T-helper 17 cell (primary cell): ENCODE data around the gene ETV7. TPM values are rescaled to one million over a fixed set of nuclear protein-coding genes. Genes with fewer than 3 reads are reported as not detected.

Source experiments
- ATAC-seq: fragments of 150-1000 bp; cut with Tn5 transposase; 2 replicates; pipeline ENCODE4 v1.10.0; 2021; ENCODE audit warnings: mild to moderate bottlenecking, moderate library complexity
- DNase-seq, 3 donors: peaks; one replicate each; pipeline versions ENCODE4 v3.0.0 to v3.0.0-alpha.2; 2020 to 2021
- H3K9me3 ChIP-seq: one replicate; pipeline ENCODE4 v1.7.0; 2013; ENCODE audit warnings: low read length, mild to moderate bottlenecking; ENCODE audit not compliant: control insufficient read depth, poor library complexity, severe bottlenecking
- H3K27ac Mint-ChIP-seq: one replicate; pipeline ENCODE4 v1.8.0; 2022; ENCODE audit warnings: mild to moderate bottlenecking, moderate library complexity, mixed read lengths
- H3K27me3 Mint-ChIP-seq: one replicate; pipeline ENCODE4 v1.8.0; 2022; ENCODE audit warnings: mixed read lengths
- H3K36me3 Mint-ChIP-seq: one replicate; pipeline ENCODE4 v1.8.0; 2022; ENCODE audit warnings: low read depth, mixed read lengths
- H3K4me1 Mint-ChIP-seq: one replicate; pipeline ENCODE4 v1.8.0; 2022; ENCODE audit warnings: mild to moderate bottlenecking, mixed read lengths
- H3K4me3 Mint-ChIP-seq: one replicate; pipeline ENCODE4 v1.8.0; 2022; ENCODE audit warnings: mild to moderate bottlenecking, moderate library complexity, mixed read lengths
- total RNA-seq, 4 donors: library from RNA in 2 of 4; stranded (reverse) in 2 of 4; gene quantifications; one replicate each; pipeline ENCODE4 v1.2.3 and lab custom pipeline; 2022 to 2026

The ETV7 gene
- total RNA-seq, result 1 to 10 TPM in 1 of 2 donors, under 1 TPM in 1; 0.37 to 2.6 TPM
- 0.58 to 1.6 reads per million in 2 donors for total RNA-seq (lab: John Stamatoyannopoulos, UW)

- H3K4me1 Mint-ChIP-seq, result peaks cover 22% of the 10 kb centered on the region
- peaks cover 4% of the 10 kb centered on the region for H3K36me3 Mint-ChIP-seq
- H3K4me3 Mint-ChIP-seq, result peak within 1 kb of the TSS; percentile 100
- peak within 1 kb of the TSS; percentile 86 for H3K27ac Mint-ChIP-seq
- ATAC-seq, result peak; percentile 76
- no peaks in the 10 kb centered on the region for H3K9me3 ChIP-seq
- H3K27me3 Mint-ChIP-seq, result peaks cover 30% of the 10 kb centered on the region
- DNase-seq, result peak in 1 of 3 donors; percentile 14
Measured at GRCh38 chr6:36387440-36388303, at the start of gene ETV7. Gene ETV7, minus strand, starts transcription at chr6:36387669. Its CDS starts 128 bp downstream, at chr6:36387541.

DNA sequence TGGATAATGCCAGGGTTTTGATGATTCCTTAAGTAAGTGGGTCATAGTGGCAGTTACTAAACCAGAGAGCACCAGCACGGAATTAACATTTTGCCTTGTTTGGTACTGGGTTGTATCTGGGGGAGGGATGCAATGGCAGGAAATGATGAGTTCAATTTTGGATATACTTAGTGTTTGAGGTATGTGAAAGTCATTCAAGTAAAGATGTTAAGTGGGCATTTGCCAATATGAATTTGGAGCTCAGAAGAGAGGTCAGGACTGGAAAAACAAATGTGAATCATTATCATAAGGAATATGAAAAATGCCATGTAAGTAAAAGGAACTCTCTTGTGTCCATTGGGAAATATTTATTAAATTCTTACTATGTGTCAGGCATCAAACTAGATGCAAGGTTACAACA is 49.0 kb upstream of the ETV7 start:
- no peaks in the 10 kb centered on the region for H3K9me3 ChIP-seq
- H3K4me3 Mint-ChIP-seq, result no peak overlapping the region
- H3K27me3 Mint-ChIP-seq, result no peaks in the 10 kb centered on the region
- peak overlapping the region; percentile 51 for H3K27ac Mint-ChIP-seq
- no peaks in the 10 kb centered on the region for H3K36me3 Mint-ChIP-seq
- ATAC-seq, result no peak
- H3K4me1 Mint-ChIP-seq, result peaks cover 6% of the 10 kb centered on the region
- no peak for DNase-seq

DNA sequence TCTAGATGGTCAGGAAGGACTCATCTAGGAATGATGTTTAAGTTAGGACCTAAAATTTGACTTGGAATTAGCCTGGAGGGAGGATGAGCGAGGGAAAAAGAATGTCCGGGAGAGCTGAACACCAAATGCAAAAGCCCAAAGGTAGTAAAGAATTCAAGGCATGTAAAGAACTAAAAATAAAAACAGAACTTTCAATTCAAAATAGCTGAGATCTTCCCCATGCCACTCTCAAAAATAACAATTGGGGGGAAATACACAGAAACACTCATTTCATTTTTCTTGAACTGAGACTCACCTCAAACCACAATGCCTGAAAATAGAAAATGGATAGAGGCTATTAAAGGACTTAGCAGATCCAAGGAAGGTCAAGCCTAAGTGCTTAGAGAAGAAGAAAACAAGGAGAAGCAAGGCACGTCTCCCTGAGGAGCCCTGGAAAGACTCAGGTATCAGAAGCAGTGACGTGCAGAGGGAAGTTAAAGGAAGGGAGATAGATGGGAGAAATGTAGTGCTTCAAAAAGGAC is 44.7 kb upstream of the ETV7 start:
- H3K36me3 Mint-ChIP-seq, result no peaks in the 10 kb centered on the region
- ATAC-seq, result no peak
- no peak overlapping the region for H3K27ac Mint-ChIP-seq
- peaks cover 3% of the 10 kb centered on the region for H3K4me1 Mint-ChIP-seq
- no peaks in the 10 kb centered on the region for H3K9me3 ChIP-seq
- H3K4me3 Mint-ChIP-seq, result no peak overlapping the region
- H3K27me3 Mint-ChIP-seq, result no peaks in the 10 kb centered on the region
- no peak for DNase-seq

DNA sequence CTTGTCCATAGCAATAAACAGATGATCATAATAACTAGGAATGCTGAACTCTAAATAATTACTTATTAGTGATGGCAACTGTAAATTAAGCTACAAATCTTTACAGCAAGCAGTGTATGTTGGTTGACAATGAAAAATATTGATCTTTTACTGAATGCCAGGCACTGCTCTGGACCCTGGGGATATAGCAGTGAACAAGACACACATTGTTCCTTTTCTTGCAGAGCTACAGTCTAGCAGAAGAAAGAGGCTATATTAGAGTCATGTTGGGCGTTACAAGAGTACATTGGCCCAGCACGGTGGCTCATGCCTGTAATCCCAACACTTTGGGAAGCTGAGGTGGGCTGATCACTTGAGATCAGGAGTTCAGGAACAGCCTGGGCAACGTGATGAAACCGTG is 43.7 kb upstream of the ETV7 start:
- H3K4me3 Mint-ChIP-seq, result no peak overlapping the region
- no peak overlapping the region for H3K27ac Mint-ChIP-seq
- DNase-seq (no peak), ATAC-seq (no peak)
- H3K36me3 Mint-ChIP-seq, result no peaks in the 10 kb centered on the region
- H3K4me1 Mint-ChIP-seq, result peaks cover 3% of the 10 kb centered on the region
- H3K27me3 Mint-ChIP-seq, result no peaks in the 10 kb centered on the region
- no peaks in the 10 kb centered on the region for H3K9me3 ChIP-seq

DNA sequence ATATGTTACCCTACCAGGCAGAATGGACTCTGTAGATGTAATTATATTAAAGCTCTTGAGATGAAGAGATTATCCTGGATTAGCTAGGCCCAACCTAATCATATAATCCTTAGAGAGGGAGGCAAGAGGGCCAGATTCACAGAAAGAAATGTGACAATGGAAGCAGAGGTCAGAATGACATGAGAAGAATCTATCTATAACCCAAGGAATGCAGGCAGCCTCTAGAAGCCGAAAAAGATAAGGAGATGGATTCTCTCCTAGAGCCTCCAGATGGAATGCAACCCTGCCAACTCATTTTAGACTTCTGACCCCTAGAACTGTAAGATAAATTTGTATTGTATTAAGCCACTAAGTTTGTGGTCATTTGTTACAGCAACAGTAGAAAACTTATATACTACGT is 42.9 kb upstream of the ETV7 start:
- DNase-seq (no peak), ATAC-seq (no peak)
- H3K27ac Mint-ChIP-seq, result no peak overlapping the region
- H3K27me3 Mint-ChIP-seq, result no peaks in the 10 kb centered on the region
- H3K4me1 Mint-ChIP-seq, result no peaks in the 10 kb centered on the region
- H3K4me3 Mint-ChIP-seq, result no peak overlapping the region
- no peaks in the 10 kb centered on the region for H3K36me3 Mint-ChIP-seq
- H3K9me3 ChIP-seq, result no peaks in the 10 kb centered on the region

GRCh38 chr6:36428911-36429310 is 41.4 kb upstream of the ETV7 start:
- Mint-ChIP-seq H3K4me1 (peaks cover under 1% of the 10 kb centered on the region), H3K36me3 (no peaks in the 10 kb centered on the region), H3K4me3 (no peak overlapping the region), H3K27ac (no peak overlapping the region), H3K27me3 (no peaks in the 10 kb centered on the region)
- no peak for ATAC-seq
- no peak for DNase-seq
- no peaks in the 10 kb centered on the region for H3K9me3 ChIP-seq

GRCh38 chr6:36426622-36427021 is 39.2 kb upstream of the ETV7 start:
- Mint-ChIP-seq H3K4me3 (no peak overlapping the region), H3K27me3 (no peaks in the 10 kb centered on the region), H3K27ac (no peak overlapping the region), H3K4me1 (peaks cover 15% of the 10 kb centered on the region), H3K36me3 (no peaks in the 10 kb centered on the region)
- DNase-seq (no peak), ATAC-seq (no peak)
- H3K9me3 ChIP-seq, result no peaks in the 10 kb centered on the region

GRCh38 chr6:36423101-36423824 is 35.8 kb upstream of the ETV7 start:
- no peaks in the 10 kb centered on the region for H3K9me3 ChIP-seq
- Mint-ChIP-seq H3K36me3 (no peaks in the 10 kb centered on the region), H3K27ac (peak overlapping the region; percentile 95), H3K4me3 (peak overlapping the region; percentile 91), H3K4me1 (peaks cover 15% of the 10 kb centered on the region), H3K27me3 (no peaks in the 10 kb centered on the region)
- ATAC-seq, result peak; percentile 98
- peak; percentile 97 to 98 (median 97) for DNase-seq

DNA sequence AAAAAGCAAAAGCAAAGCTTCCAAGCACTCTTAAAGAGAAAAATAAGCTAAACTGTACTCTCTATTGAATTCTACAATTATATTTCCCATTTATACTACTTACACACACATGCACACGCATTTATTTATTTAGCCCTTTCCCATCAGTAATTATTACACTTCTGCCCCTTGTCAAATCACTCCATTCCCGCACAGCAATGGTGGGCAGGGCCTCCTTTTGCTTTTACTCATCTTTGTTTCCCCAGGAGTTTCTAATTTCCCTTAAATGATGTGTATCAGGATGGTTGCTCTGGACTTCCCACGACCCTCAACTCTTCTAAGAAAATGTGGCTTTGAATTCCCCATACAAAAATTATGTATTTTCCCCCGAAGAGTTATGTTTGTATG is 35.2 kb upstream of the ETV7 start:
- no peaks in the 10 kb centered on the region for H3K27me3 Mint-ChIP-seq
- H3K4me1 Mint-ChIP-seq, result peaks cover 15% of the 10 kb centered on the region
- H3K9me3 ChIP-seq, result no peaks in the 10 kb centered on the region
- peak overlapping the region; percentile 91 for H3K4me3 Mint-ChIP-seq
- peak overlapping the region; percentile 95 for H3K27ac Mint-ChIP-seq
- DNase-seq (no peak), ATAC-seq (no peak)
- no peaks in the 10 kb centered on the region for H3K36me3 Mint-ChIP-seq

DNA sequence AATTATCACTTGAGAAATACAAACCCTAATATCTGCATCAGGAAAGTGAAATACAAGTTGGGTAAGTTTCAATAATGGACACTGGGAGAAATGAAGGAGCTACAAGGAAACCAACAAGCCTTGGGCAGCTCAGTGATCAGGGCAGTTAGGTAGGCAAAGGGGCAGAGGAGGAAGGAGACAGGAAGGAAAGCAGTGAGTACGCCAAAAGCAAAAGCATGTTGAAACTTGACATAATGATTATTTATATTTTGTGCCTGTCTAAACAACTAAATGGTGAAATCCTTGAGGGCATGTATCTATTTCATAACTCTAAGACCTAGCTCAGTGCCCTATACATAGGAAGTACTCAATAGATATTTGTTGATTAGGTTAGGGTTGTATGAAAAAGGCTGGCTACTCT is 31.8 kb upstream of the ETV7 start:
- H3K36me3 Mint-ChIP-seq, result peaks cover 2% of the 10 kb centered on the region
- H3K4me3 Mint-ChIP-seq, result no peak overlapping the region
- peaks cover 18% of the 10 kb centered on the region for H3K4me1 Mint-ChIP-seq
- peak overlapping the region; percentile 14 for H3K27ac Mint-ChIP-seq
- DNase-seq (no peak), ATAC-seq (no peak)
- peaks cover 6% of the 10 kb centered on the region for H3K27me3 Mint-ChIP-seq
- no peaks in the 10 kb centered on the region for H3K9me3 ChIP-seq

DNA sequence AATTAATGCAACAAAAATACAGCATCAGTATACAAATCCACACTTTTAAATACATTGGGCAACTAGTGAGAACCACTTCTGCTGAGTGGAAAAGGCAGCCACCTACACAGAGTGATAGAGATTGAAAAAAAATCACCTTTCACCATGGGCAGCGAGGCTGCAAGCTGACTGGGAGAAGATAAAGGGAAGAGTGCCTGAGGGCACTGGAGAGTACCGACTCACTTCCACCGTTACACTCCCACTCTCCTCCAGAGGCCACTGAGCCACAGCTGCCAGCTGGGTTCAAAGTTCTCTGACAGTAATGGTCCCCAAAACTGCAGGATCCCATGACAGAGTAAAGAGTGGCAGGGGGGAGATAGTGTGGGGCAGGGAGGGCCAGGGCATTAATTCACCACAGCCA is 31.1 kb upstream of the ETV7 start:
- peaks cover 6% of the 10 kb centered on the region for H3K27me3 Mint-ChIP-seq
- no peak overlapping the region for H3K27ac Mint-ChIP-seq
- no peak overlapping the region for H3K4me3 Mint-ChIP-seq
- ATAC-seq (no peak), DNase-seq (no peak)
- H3K9me3 ChIP-seq, result no peaks in the 10 kb centered on the region
- H3K36me3 Mint-ChIP-seq, result peaks cover 2% of the 10 kb centered on the region
- H3K4me1 Mint-ChIP-seq, result peaks cover 14% of the 10 kb centered on the region

- no peak overlapping the region for H3K27ac Mint-ChIP-seq
- H3K27me3 Mint-ChIP-seq, result peaks cover 8% of the 10 kb centered on the region
- H3K9me3 ChIP-seq, result no peaks in the 10 kb centered on the region
- H3K4me1 Mint-ChIP-seq, result peaks cover 5% of the 10 kb centered on the region
- H3K36me3 Mint-ChIP-seq, result peaks cover 2% of the 10 kb centered on the region
- ATAC-seq, result no peak
- no peak for DNase-seq
- H3K4me3 Mint-ChIP-seq, result no peak overlapping the region
Measured at GRCh38 chr6:36414481-36414880, 27.0 kb upstream of the ETV7 start.
